GM21528 (cell line): Measurements from ENCODE around the gene SH2D1A.
"Not testable (repeated sequence)": the region's sequence is repeated elsewhere in the genome, so short reads cannot be mapped to it uniquely, and the experiment has no call there.

Source experiments
- ATAC-seq: cut with Tn5 transposase; IDR thresholded peaks from one replicate; pipeline ENCODE4 v1.9.1; 2021; ENCODE audit warnings: mild to moderate bottlenecking, moderate library complexity; ENCODE audit not compliant: unreplicated experiment, low FRiP score

Gene SH2D1A

GRCh38 chrX:124346117-124346876 lies at the start of gene SH2D1A:
Gene SH2D1A (plus strand): TSS chrX:124346563. CDS start chrX:124346643, 80 bp downstream.
- ATAC-seq, result no peak

- ATAC-seq, result not testable (repeated sequence)
These were observed 47.0 kb upstream of the SH2D1A start for GRCh38 chrX:124299323-124299722.

GRCh38 chrX:124300405-124300804 lies 46.0 kb upstream of the SH2D1A start:
- no peak for ATAC-seq

- ATAC-seq, result no peak
These were observed 39.0 kb upstream of the SH2D1A start for GRCh38 chrX:124307253-124307907.

- ATAC-seq, result no peak
These were observed 20.6 kb upstream of the SH2D1A start for GRCh38 chrX:124325732-124326131.

- no peak for ATAC-seq
These were observed 17.6 kb upstream of the SH2D1A start for GRCh38 chrX:124328765-124329164.

GRCh38 chrX:124332481-124333424 lies 13.6 kb upstream of the SH2D1A start, which contains the start of gene TEX13D:
Gene TEX13D (plus strand): TSS chrX:124332660. CDS start chrX:124332918, 258 bp downstream.
- ATAC-seq, result no peak

GRCh38 chrX:124333862-124334261 lies 12.5 kb upstream of the SH2D1A start:
- ATAC-seq, result no peak

- ATAC-seq, result not testable (repeated sequence)
These were observed 11.8 kb upstream of the SH2D1A start for GRCh38 chrX:124334555-124334954.

- ATAC-seq, result no peak
These were observed 10.8 kb upstream of the SH2D1A start for GRCh38 chrX:124335598-124335997.

GRCh38 chrX:124337916-124338315 lies 8.4 kb upstream of the SH2D1A start:
- ATAC-seq, result no peak

GRCh38 chrX:124338733-124339514 lies 7.4 kb upstream of the SH2D1A start:
- no peak for ATAC-seq

GRCh38 chrX:124341396-124342132 lies 4.8 kb upstream of the SH2D1A start:
- no peak for ATAC-seq

GRCh38 chrX:124342174-124342867 lies 4.0 kb upstream of the SH2D1A start:
- no peak for ATAC-seq

GRCh38 chrX:124343016-124343415 lies 3.3 kb upstream of the SH2D1A start:
- no peak for ATAC-seq

- no peak for ATAC-seq
These were observed 2.1 kb upstream of the SH2D1A start for GRCh38 chrX:124344246-124344645.

GRCh38 chrX:124346877-124347241 lies 496 bp downstream of the SH2D1A start:
- ATAC-seq, result no peak

- ATAC-seq, result no peak
These were observed 879 bp downstream of the SH2D1A start for GRCh38 chrX:124347242-124347641.

GRCh38 chrX:124348182-124348581 lies 1.8 kb downstream of the SH2D1A start:
- no peak for ATAC-seq
